NCI-H460 (cell line): ENCODE measurements around the gene PAQR4. TPM values are rescaled to one million over a fixed set of nuclear protein-coding genes. Genes with fewer than 3 reads are reported as not detected.

ENCODE experiments used
- DNase-seq: peaks from one replicate; pipeline ENCODE4 v3.0.0-alpha.2; 2016; ENCODE audit warnings: low read depth; ENCODE audit errors: extremely low read depth
- total RNA-seq: library from RNA; depleted of rRNA; stranded (reverse); fragments of >200 nt; shearing (Covaris generic); gene quantifications from 2 replicates; pipeline ENCODE4 v1.2.3, GENCODE V29; 2014

Gene PAQR4
- total RNA-seq, 1 experiment from 2014 or later, result 24.4 TPM

- DNase-seq, result no peak
Observed at GRCh38 chr16:2976673-2977072, 7.5 kb downstream of the PAQR4 start.

GRCh38 chr16:2977440-2977839, 8.3 kb downstream of the PAQR4 start:
- no peak for DNase-seq

- DNase-seq, result no peak
Observed at GRCh38 chr16:2979669-2980226, 10.6 kb downstream of the PAQR4 start.

GRCh38 chr16:2980227-2981176, 11.4 kb downstream of the PAQR4 start, which contains the start of gene PKMYT1:
PKMYT1 (minus strand) TSS chr16:2980446; CDS start chr16:2979657, 789 bp downstream.
- DNase-seq, result peak; percentile 88

- DNase-seq, result no peak
Observed at GRCh38 chr16:2981177-2981898, 12.2 kb downstream of the PAQR4 start.

- DNase-seq, result no peak
Observed at GRCh38 chr16:2981899-2982250, 12.7 kb downstream of the PAQR4 start.

- no peak for DNase-seq
Observed at GRCh38 chr16:2982402-2982801, 13.3 kb downstream of the PAQR4 start.

GRCh38 chr16:2983706-2984136, 14.6 kb downstream of the PAQR4 start:
- DNase-seq, result peak; percentile 75

- DNase-seq, result no peak
Observed at GRCh38 chr16:2985462-2985861, 16.3 kb downstream of the PAQR4 start.

GRCh38 chr16:2985893-2986355, 16.8 kb downstream of the PAQR4 start:
- no peak for DNase-seq

GRCh38 chr16:2986623-2987188, 17.6 kb downstream of the PAQR4 start:
- no peak for DNase-seq

GRCh38 chr16:2987286-2987685, 18.1 kb downstream of the PAQR4 start:
- no peak for DNase-seq

GRCh38 chr16:2987833-2988232, 18.7 kb downstream of the PAQR4 start:
- DNase-seq, result no peak

GRCh38 chr16:2988590-2989099, 19.5 kb downstream of the PAQR4 start:
- DNase-seq, result no peak

GRCh38 chr16:2990891-2991290, 21.7 kb downstream of the PAQR4 start:
- DNase-seq, result no peak

- no peak for DNase-seq
Observed at GRCh38 chr16:2991566-2992261, 22.6 kb downstream of the PAQR4 start.

GRCh38 chr16:2992383-2993081, 23.4 kb downstream of the PAQR4 start:
- DNase-seq, result no peak

GRCh38 chr16:2996298-2996697, 27.1 kb downstream of the PAQR4 start:
- no peak for DNase-seq

GRCh38 chr16:2999929-3000328, 30.8 kb downstream of the PAQR4 start:
- DNase-seq, result no peak
